OCI-M1 (cell line): Measurements from ENCODE around the gene CLDND2.

Source experiments
- DNase-seq: peaks from one replicate; lab custom pipeline; 2025; lab: John Stamatoyannopoulos, UW

CLDND2 gene

DNA sequence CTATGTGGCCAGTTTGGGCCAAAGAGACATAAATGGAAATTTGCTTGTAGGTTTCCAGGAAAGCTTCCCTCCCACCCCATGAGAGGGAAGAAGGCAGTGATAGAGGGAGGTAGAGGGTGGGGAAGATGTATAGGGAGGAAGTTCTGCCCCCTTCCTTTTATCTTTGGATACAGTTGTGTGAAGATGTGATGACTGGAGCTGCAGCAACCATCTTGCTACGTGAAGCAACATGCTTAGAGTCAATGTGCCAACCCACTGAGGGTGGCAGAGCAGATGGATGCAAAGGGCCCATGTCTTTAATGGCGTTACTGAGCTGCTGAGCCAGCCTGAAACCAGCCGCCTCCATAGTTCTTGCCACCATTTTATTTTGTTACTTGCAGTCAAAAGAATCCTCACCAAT is 37.6 kb downstream of the CLDND2 start:
- no peak for DNase-seq

DNA sequence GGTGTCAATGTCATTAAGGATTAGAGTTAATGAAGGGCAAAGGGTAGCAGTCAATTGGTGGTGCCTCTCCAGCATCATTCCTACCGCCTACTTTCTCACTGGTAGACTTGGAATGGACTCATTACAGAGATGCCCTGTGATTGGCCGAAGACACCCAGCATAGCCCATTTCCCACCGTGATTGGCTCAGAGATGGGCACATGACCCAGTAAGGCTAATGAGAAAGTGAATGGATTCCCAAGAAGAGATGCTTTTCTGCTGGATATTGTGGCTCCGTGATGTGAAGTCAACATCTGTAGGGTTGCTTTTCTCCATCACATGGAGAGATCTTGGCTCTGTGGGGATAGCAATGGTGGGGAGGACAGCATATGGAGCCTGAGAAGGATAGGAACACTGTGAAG is 38.4 kb downstream of the CLDND2 start:
- DNase-seq, result no peak

DNA sequence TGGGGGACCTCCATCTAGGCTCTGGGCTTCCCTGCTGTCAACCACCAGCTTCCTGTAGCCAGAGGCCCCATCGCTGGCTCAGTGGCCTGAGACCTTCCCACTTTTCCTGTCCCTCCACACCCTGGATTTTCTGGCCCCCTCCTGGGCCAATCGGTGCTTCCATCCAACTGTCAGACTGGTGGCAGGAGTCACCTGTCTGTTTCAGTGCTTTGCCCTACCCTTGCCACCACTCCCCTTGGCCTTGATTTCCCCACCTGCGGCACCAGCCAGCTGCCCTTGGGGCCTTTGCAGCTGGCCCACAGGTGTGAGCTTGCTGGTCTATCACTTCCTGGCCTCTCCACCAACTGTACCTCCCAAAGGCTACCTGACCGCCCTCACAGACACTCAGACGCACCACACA is 39.4 kb downstream of the CLDND2 start:
- DNase-seq, result no peak

DNA sequence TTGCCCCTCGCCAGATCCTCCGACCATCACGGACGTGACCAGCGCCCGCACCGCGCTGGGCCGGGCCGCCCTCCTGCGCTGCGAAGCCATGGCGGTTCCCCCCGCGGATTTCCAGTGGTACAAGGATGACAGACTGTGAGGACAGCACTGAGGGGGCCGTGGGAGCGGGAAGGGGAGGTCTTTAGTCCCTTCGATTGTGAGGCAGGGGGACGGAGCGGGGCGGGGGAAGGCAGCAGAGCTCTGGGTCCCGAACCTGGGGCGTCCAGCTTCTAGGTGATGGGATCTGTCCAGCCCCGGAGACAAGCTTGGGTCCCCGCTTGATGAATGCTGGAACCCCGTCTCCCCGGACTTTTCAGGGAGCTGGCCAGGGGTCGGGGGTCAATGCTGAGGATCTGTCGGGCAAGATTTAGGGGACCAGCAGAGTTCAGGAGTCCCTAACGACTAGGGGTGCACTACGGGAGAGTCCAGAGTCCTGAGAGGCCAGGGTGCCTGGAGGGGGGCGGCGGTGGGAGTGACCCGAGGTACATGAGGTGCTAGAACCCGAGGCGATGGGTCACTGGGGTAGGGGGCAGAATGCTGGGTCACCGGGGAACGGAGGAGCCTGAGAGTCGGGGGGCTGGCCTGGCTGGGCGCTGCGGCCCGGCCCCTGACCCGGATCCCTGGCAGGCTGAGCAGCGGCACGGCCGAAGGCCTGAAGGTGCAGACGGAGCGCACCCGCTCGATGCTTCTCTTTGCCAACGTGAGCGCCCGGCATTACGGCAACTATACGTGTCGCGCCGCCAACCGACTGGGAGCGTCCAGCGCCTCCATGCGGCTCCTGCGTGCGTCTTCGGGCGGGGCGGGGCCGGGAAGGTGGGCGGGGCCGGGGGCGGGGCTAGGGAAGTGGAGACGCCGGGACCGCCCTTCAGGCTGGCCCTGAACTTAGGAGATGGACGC is 41.5 kb downstream of the CLDND2 start:
- DNase-seq, result peak; percentile 87

DNA sequence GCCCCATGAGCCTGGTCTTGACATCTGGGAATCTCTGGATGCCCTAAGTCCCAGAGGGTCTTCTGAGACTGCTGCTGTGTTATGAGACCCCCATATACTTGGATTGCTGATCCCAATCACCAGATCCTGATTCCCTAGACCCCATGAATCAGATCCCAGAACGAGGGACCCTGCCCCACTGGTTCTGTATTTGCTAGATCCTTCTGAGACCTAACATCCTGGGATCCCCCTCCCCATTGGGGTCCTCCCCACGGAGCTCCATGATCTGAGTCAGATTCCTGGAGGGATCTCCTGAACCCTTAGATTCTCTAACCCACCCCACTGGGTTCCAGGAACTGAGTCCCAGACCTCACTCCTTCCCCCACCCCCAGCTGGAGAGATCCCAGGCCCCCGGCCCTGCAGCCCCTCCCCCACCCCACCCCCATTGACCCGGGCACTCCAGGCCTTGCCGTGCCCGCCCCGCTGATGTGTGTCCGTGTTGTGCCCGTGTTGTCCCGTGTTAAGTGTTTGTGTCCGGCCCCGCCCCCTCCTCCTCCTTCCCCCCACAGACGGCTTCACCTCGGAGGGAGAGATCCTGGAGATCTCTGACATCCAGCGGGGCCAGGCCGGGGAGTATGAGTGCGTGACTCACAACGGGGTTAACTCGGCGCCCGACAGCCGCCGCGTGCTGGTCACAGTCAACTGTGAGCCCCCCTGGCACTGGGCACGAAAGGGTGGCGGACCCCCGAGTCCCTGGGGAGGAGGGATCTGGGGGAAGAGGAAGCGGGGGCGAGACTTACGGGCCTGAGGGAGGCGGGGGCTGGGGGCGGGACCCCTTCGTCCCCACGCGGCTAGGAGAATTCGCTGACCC is 42.4 kb downstream of the CLDND2 start:
- DNase-seq, result no peak

DNA sequence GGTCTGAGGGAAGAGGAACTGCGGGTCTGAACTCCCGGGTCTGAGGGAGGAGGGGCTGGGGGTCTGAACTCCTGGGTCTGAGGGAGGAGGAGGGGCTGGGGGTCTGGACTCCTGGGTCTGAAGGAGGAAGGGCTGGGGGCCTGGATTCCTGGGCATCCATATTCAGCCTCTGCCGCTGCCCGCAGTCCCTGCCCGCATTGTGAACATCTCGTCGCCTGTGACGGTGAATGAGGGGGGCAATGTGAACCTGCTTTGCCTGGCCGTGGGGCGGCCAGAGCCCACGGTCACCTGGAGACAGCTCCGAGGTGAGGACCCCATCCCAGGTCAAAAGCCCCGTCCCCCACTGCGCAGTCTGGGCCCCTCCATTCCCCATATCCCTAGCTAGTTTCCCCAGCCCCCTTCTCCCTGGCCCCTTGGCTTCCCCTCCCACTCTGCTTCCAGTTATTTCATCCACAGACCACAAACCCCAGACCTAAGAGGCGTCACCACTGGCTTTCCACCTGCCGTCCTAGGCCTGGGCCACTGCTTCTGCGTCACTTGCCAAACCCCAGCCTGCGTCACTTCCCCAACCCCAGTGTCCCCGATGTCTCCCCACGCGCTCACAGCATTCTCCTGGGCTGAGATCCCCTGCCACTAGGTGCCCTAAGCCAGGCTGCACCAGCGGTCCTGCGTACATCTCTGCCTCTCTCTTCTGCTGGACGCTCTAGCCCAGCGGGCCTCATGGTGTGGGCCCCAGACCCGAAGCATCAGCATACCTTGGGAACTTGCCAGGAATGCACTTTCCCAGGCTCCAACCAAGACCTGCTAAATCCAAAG is 43.4 kb downstream of the CLDND2 start:
- DNase-seq, result no peak

DNA sequence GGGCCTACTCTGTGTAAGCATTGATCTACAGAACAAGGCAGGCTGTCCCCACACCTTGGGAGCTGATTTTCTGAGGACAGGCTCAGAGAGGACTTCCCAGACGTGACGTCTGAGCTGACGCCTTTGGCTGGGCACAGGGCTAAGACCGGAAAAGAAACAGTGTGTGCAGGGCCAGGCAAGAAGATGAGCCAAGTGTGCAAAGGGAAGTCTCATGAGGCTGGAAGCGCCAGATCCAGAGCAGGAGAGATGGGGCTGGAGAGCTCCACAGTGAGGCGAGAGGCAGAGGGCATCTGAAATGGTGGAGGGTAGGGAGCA is 44.7 kb downstream of the CLDND2 start:
- no peak for DNase-seq

DNA sequence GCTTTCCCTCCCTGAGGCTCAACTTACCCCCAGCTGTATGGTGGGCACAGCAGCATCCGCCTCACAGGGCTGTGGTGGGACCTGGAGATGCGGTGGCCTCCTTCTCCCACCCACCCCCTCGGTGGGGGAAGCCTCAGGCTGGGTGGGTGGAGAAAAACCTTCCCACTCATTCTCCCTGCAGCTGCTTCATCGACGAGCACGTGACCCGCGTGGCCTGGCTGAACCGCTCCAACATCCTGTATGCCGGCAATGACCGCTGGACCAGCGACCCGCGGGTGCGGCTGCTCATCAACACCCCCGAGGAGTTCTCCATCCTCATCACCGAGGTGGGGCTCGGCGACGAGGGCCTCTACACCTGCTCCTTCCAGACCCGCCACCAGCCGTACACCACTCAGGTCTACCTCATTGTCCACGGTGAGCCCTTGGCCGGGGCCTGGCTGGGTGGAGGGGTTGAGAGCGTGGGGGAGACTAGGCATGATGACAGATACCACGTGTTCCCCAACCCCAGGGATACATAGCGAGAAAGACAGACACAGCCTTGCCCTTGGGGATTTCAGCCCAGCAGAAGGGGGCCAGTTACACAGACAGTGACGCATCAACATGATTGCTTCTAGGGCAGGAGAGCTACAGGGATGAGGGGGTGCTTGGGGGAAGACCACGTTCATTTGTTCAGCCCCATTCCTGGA is 45.2 kb downstream of the CLDND2 start:
- no peak for DNase-seq

DNA sequence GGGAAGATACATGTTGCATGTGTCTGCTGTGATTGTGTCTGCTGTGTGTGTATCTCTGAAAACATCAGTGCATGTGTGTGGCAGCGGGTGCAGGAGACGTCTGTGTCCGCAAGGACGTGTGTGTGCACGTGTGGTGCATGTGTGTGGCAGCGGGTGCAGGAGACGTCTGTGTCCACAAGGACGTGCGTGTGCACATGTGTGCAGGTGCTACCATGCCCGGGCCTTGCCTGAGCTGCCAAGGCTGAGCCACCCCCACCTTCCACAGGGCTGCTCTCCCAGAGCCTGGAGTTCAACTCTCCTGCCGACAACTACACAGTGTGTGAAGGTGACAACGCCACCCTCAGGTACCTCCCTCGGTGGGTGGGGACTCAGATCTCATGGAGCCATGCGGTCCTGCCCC is 47.0 kb downstream of the CLDND2 start:
- no peak for DNase-seq

DNA sequence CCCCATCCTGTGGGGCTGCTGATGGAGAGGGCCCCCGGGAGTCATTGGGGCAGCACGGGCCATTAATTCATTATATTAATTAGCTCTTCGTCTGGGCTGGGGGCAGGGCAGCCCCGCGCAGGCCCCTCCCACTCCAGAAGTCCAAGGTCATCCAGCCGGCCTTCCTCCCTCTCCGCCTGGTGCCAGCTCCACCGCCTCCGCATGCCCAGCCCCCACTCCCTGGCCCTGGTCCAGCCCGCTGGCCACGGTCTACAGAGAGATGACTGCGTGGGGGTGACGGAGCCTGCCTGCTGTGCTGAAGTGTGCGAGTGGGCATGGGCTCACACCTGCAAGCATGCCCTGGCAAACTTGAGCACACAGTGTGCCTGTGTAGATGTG is 48.5 kb downstream of the CLDND2 start:
- no peak for DNase-seq

DNA sequence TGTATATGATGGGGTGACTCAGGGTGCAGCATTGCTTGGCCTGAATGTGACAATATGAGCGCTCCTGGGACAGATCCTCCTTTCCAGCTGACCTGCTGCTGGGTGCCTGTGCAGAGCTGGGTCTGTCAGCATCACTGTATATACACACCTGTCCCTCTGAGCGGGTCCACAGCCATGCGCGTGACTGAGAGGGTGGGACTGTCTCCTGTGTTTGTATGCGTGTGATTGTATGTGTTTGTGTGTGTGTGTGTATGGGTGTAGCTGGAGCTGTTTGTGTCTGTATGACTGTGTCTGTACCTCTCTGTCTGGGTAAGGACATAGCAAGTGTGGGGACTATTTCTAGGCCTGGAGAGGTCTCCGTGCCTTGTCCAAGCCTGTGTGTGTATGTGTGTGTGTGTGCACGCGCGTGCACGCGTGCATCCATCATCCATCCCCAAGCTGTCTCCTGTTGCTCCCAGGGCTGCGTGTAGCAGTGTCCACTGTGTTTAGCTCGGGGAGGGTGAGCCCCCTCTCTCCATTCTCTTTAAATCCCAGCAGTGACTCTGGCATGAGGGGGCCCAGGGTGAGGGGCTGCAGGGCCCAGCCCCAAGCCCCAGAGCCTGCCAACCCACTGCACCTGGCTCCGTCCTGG is 49.0 kb downstream of the CLDND2 start:
- no peak for DNase-seq

DNA sequence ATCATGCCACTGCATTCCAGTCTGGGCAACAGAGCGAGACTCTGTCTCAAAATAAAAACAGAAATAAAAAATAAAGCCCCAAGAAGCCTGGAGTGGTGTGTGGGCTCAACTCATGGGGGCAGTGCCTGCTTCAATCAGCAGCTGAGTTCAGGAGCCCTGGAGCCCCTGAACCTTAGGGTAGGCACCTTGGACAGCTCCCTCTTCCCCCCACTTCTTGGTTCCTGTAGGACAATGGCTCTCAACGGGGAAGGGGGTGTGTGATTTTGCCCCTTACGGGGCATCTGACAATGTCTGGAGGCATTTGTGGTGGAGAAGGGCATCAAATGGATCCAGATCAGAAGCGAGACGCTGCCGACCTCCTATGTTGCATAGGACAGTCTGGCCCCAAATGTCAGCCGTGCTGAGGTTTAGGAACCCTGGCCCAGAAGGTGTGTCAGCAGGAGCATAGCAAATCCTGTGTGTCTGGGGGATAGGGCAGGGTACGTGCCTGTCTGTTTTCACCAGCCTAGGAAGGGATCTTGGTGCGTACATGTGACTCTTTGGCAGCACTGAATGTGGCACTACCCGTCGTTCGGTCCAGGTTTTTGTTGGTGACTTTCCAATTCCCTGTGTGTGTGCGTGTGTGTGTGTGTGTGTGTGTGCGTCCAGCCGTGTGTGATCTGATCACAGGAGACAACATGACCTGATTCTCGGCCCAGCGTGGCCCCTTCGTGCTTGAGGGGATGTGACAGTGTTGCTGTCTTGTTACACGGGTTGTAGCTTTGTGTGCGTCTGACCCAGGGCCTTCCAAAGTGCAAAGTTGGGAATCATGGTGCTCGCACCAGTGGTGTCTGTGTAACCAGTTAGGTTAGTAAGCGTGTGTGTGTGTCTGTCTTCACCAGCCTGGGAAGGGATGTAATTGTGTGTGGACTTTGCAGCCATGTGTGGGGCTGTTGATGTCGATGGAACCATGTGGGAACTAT is 49.8 kb downstream of the CLDND2 start:
- DNase-seq, result no peak

DNA sequence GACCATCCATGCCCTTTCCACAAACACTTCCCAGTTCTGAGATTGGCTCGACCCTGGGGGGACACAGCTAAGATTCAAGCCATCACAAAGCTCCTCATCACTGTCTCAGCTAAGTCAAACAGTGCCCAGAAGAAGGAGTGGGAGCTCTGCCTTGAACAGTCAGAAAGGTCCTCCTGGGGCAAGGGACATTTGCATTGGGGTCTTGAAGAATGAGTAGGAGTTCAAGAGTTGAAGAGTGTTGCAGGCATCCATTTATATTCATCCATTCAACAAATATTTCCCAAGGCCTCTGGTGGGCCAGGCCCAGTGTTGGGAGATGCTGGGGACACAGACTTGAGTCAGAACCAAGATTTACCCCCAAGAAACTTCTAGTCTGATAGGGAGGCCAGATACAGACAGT is 50.8 kb downstream of the CLDND2 start:
- no peak for DNase-seq

DNA sequence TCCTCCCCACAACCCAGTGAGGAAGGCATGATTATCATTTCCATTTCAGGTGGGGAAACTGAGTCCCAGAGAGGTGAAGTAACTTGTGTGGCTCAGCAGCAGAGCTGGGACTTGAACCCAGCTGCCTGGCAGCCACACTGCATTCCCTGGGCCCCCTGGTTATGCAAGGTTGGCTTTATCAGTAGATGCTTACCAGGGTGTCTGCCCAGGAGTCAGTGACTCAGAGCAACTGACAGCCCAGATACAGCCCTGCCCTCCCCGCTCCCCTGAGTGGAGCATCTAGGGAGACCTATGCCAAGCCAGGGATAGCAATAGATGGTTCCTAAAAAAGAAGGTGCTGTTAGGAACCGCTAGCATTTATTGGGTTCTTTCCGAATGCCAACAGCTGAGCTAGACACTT is 51.4 kb downstream of the CLDND2 start:
- no peak for DNase-seq
